ENCODE measurements around the gene ARSG. TPM values are rescaled to one million over a fixed set of nuclear protein-coding genes. Genes with fewer than 3 reads are reported as not detected.
A peak's percentile ranks its signal among the peaks of the same experiment; 100 is the strongest.

ARSG gene
- total and polyA plus RNA-seq, 2 of the 13 experiments (the other 11 are each of a cell fraction or from before 2014, with no cell fraction given) = 3.7 to 15.2 TPM

DNA sequence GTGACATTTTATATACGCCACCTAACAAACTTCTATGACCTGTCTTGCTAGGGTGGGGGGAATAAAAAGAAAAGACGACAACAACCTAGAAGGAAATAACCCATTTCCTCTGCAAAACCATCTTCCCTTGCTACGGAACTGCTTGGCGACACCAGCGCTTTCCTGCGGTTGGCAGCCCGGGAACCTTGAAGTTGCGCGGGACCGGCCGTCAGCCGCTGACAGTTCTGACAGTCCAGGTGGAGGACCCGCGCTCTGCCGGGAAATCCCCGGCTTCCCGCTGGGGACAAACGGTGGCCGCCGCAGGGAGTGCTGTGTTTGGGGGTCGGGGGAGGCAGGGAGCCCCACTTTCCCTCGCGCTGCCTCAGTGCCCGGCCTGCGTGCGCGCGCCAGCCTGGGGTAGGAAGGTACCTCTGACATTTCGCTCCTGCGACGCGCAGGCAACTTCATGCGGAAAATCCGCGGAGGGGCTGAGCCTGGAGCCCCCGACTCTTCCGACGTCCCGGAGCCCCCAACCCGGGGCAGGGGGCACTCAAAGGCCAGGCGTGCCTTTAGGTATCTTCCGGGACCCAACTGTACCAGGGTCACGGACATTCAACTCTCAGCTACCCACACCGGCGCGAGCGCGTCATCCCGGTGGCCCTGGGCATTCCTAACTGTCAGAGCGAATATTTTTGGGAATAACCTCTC is 884 bp upstream of the ARSG start (continued):
- TF ChIP-seq, protein P1, sequence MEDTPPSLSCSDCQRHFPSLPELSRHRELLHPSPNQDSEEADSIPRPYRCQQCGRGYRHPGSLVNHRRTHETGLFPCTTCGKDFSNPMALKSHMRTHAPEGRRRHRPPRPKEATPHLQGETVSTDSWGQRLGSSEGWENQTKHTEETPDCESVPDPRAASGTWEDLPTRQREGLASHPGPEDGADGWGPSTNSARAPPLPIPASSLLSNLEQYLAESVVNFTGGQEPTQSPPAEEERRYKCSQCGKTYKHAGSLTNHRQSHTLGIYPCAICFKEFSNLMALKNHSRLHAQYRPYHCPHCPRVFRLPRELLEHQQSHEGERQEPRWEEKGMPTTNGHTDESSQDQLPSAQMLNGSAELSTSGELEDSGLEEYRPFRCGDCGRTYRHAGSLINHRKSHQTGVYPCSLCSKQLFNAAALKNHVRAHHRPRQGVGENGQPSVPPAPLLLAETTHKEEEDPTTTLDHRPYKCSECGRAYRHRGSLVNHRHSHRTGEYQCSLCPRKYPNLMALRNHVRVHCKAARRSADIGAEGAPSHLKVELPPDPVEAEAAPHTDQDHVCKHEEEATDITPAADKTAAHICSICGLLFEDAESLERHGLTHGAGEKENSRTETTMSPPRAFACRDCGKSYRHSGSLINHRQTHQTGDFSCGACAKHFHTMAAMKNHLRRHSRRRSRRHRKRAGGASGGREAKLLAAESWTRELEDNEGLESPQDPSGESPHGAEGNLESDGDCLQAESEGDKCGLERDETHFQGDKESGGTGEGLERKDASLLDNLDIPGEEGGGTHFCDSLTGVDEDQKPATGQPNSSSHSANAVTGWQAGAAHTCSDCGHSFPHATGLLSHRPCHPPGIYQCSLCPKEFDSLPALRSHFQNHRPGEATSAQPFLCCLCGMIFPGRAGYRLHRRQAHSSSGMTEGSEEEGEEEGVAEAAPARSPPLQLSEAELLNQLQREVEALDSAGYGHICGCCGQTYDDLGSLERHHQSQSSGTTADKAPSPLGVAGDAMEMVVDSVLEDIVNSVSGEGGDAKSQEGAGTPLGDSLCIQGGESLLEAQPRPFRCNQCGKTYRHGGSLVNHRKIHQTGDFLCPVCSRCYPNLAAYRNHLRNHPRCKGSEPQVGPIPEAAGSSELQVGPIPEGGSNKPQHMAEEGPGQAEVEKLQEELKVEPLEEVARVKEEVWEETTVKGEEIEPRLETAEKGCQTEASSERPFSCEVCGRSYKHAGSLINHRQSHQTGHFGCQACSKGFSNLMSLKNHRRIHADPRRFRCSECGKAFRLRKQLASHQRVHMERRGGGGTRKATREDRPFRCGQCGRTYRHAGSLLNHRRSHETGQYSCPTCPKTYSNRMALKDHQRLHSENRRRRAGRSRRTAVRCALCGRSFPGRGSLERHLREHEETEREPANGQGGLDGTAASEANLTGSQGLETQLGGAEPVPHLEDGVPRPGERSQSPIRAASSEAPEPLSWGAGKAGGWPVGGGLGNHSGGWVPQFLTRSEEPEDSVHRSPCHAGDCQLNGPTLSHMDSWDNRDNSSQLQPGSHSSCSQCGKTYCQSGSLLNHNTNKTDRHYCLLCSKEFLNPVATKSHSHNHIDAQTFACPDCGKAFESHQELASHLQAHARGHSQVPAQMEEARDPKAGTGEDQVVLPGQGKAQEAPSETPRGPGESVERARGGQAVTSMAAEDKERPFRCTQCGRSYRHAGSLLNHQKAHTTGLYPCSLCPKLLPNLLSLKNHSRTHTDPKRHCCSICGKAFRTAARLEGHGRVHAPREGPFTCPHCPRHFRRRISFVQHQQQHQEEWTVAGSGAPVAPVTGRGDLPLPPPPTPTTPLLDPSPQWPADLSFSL (CRISPR knock-in tag; IDR thresholded peaks at IDR 0.05) = no peak
- TF ChIP-seq RBFOX2 (IDR thresholded peaks at IDR 0.05; ENCODE audit: low read depth, low read length) (peak; percentile 58), HMG20B (CRISPR knock-in tag; conservative IDR thresholded peaks at IDR 0.05) (no peak), GATA4 (IDR thresholded peaks at IDR 0.05; ENCODE audit: borderline replicate concordance, low read depth) (no peak), ZC3H4 (CRISPR knock-in tag; IDR thresholded peaks at IDR 0.05; ENCODE audit: borderline replicate concordance) (no peak), ZSCAN29 (CRISPR knock-in tag; conservative IDR thresholded peaks at IDR 0.05) (no peak), ZKSCAN5 (CRISPR knock-in tag; IDR thresholded peaks at IDR 0.05) (no peak), ARNTL (CRISPR knock-in tag; IDR thresholded peaks at IDR 0.05) (no peak), ZNF30 (CRISPR knock-in tag; IDR thresholded peaks at IDR 0.05) (no peak), ZNF788 (CRISPR knock-in tag; IDR thresholded peaks at IDR 0.05; ENCODE audit: borderline replicate concordance) (peak; percentile 76; the same call in 1 of the 2 replicates)
- TF ChIP-seq, protein P2, sequence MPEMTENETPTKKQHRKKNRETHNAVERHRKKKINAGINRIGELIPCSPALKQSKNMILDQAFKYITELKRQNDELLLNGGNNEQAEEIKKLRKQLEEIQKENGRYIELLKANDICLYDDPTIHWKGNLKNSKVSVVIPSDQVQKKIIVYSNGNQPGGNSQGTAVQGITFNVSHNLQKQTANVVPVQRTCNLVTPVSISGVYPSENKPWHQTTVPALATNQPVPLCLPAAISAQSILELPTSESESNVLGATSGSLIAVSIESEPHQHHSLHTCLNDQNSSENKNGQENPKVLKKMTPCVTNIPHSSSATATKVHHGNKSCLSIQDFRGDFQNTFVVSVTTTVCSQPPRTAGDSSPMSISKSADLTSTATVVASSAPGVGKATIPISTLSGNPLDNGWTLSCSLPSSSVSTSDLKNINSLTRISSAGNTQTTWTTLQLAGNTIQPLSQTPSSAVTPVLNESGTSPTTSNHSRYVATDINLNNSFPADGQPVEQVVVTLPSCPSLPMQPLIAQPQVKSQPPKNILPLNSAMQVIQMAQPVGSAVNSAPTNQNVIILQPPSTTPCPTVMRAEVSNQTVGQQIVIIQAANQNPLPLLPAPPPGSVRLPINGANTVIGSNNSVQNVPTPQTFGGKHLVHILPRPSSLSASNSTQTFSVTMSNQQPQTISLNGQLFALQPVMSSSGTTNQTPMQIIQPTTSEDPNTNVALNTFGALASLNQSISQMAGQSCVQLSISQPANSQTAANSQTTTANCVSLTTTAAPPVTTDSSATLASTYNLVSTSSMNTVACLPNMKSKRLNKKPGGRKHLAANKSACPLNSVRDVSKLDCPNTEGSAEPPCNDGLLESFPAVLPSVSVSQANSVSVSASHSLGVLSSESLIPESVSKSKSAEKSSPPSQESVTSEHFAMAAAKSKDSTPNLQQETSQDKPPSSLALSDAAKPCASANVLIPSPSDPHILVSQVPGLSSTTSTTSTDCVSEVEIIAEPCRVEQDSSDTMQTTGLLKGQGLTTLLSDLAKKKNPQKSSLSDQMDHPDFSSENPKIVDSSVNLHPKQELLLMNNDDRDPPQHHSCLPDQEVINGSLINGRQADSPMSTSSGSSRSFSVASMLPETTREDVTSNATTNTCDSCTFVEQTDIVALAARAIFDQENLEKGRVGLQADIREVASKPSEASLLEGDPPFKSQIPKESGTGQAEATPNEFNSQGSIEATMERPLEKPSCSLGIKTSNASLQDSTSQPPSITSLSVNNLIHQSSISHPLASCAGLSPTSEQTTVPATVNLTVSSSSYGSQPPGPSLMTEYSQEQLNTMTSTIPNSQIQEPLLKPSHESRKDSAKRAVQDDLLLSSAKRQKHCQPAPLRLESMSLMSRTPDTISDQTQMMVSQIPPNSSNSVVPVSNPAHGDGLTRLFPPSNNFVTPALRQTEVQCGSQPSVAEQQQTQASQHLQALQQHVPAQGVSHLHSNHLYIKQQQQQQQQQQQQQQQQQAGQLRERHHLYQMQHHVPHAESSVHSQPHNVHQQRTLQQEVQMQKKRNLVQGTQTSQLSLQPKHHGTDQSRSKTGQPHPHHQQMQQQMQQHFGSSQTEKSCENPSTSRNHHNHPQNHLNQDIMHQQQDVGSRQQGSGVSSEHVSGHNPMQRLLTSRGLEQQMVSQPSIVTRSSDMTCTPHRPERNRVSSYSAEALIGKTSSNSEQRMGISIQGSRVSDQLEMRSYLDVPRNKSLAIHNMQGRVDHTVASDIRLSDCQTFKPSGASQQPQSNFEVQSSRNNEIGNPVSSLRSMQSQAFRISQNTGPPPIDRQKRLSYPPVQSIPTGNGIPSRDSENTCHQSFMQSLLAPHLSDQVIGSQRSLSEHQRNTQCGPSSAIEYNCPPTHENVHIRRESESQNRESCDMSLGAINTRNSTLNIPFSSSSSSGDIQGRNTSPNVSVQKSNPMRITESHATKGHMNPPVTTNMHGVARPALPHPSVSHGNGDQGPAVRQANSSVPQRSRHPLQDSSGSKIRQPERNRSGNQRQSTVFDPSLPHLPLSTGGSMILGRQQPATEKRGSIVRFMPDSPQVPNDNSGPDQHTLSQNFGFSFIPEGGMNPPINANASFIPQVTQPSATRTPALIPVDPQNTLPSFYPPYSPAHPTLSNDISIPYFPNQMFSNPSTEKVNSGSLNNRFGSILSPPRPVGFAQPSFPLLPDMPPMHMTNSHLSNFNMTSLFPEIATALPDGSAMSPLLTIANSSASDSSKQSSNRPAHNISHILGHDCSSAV (CRISPR knock-in tag; IDR thresholded peaks at IDR 0.05; ENCODE audit: borderline replicate concordance) = no peak
- TF ChIP-seq, protein P3, sequence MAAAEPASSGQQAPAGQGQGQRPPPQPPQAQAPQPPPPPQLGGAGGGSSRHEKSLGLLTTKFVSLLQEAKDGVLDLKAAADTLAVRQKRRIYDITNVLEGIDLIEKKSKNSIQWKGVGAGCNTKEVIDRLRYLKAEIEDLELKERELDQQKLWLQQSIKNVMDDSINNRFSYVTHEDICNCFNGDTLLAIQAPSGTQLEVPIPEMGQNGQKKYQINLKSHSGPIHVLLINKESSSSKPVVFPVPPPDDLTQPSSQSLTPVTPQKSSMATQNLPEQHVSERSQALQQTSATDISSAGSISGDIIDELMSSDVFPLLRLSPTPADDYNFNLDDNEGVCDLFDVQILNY (CRISPR knock-in tag; conservative IDR thresholded peaks at IDR 0.05) = peak; percentile 82; the same call in 1 of the 2 replicates
